Stimulated activated CD8-positive, alpha-beta memory T cell treated with anti-CD3 and anti-CD28 coated beads, Interleukin-7, amount 100 ng/mL, for 48 hours (primary cell): ENCODE results near the gene RAB12.
"Not testable (repeated sequence)": the region's sequence is repeated elsewhere in the genome, so short reads cannot be mapped to it uniquely, and the experiment has no call there.

Experiments used
- DNase-seq, 2 donors: peaks; one replicate each; pipeline ENCODE4 v3.0.0-alpha.2; 2020; ENCODE audit warnings: low read depth in 1 of 2; ENCODE audit errors: extremely low read depth in 1 of 2

RAB12 gene

GRCh38 chr18:8643326-8643878, 34.2 kb downstream of the RAB12 start:
- DNase-seq: no peak

GRCh38 chr18:8647359-8647758, 38.1 kb downstream of the RAB12 start:
- DNase-seq: not testable (repeated sequence)

GRCh38 chr18:8651478-8652261, 42.4 kb downstream of the RAB12 start:
- DNase-seq: not testable (repeated sequence)

- DNase-seq: no peak
These were observed 45.5 kb downstream of the RAB12 start for GRCh38 chr18:8654503-8655451.

DNA sequence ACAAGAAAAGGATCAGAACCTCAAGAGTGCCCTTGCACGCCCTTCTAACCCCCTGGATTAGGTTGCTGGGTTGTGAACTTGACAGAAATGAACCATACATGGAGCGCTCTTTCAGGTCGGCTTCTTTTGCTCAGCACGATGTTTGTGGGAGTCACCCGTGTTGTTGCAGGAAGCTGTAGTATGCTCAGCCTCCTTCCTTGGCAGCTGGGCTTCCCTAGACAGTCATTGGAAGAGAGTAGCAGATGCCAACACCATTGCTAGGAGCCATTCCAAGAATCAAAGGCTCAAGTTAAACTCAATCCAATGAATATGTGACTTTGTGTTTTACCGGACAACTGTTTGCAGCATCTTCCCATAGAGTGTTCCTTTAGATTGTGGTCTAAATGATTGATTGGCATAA, 47.0 kb downstream of the RAB12 start:
- no peak for DNase-seq

GRCh38 chr18:8657050-8657820, 48.0 kb downstream of the RAB12 start:
- DNase-seq: no peak

DNA sequence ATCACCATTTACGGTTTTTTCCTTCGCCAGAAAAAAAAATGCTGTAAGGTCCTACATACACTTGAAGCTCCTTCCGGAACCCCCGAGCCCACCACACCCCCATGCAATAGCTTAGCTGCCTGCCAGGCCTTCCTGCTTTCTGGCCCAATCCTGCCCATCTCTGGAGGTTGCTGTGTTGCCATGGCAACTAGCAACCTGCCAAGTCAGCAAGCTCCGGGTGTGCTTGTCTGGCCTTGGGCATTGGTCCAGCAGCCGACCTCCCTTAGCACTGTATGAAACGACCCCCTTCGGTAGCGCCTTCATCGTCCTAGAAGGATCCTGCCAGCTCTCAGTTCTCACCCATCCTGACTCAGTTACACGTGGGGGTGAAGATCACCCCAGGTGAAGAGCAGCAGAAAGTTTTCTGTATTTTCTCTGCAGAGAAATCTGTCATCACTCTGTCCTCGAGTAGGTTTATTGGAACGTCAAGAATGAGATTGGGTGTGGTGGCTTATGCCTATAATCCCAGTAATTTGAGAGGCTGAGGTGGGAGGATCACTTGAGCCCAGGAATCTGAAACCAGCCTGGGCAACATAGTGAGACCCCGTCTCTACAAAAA, 48.7 kb downstream of the RAB12 start:
- DNase-seq: no peak

DNA sequence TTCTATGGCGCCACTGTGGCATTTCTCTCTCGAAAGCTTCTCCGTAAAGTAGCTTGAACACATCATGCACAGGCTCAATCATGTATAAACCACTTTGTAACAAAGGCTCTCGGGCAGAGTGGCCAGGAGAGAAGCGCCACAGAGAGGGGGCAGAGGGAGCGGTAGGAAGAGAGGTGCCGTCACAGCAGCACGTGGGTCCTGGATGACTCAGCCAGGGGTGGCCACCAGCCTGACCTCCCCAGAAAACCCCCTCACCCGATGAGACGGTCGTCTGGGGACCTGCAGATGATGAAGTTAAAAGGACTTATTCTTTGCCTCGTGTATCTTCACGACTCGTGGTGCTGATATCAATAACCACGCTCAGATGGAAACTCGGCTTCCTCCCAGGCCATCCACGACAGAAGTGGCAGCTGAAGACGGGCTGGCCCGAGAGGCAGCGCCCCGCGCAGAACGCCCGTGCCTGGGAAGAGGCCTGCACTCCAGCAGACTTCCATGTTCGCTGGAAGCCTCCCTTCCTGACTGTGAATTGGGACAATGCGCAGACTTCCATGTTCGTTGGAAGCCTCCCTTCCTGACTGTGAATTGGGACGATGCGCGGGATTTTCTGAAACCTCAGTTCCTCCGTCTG, 49.7 kb downstream of the RAB12 start:
- DNase-seq: no peak

DNA sequence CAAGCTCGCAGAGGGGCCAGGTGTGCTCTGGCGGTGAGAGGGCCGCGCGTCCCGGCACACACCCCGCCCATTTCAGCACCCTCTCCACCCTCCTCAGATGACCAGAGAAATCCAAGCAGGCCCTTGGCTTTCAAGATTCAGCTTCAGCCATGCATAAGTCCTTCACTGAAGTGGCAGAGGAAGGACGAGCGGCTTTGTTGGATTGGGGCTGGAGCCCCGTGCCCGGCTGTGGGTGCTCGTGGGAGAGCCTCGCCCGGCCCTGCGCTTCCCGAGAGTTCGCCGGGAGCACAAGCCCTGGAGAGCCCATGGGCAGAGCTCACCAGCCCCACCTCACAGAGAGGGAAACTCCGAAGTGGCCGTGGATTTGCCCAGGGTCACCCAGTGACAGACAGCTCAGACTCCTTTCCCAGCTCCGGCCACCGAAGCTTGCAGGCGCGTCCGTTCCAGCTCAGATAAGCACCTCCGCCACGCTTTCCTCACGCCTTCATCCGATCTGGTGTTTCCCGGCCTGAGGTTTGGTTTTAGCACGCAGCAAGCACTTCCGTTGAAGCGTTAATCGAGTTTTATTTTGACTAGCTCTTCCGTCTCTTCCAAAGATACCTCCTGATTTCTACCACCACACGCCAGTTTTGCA, 50.5 kb downstream of the RAB12 start:
- no peak for DNase-seq

GRCh38 chr18:8660316-8660715, 51.1 kb downstream of the RAB12 start:
- DNase-seq: no peak

- DNase-seq: no peak
These were observed 52.7 kb downstream of the RAB12 start for GRCh38 chr18:8661754-8662559.

DNA sequence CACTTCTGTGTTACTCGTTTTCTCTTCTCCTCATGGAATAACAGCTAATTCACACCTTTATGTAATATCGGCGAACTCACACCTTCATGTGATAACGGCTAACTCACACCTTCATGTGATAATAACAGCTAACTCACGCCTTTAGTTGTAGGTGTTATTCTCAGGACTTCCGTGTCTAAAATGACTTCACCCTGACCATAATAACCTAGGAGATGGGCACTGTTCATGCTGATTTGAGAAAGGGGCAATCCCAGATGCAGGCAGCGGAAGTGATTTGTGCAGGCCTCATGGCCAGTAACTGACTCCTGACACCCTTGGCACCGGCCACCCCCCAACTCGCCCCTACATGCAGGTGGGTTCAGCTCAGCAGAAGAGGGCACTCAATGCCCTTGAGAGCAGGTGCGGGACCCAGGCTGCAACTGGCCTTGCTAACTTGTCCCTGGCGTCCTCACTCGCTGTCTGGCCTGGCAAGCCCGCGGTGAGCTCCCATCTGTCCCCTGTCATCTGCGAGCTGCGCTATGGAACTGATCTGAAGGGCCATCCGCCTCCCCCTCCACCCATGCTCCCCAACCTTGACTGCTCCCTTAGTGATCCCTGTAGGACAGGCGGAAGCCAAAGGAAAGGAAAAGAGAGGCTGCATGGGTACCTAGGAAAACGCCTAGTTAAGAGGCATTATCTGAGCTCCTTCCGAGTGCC, 53.5 kb downstream of the RAB12 start:
- no peak for DNase-seq

- DNase-seq: no peak
These were observed 58.6 kb downstream of the RAB12 start for GRCh38 chr18:8667846-8668245.

DNA sequence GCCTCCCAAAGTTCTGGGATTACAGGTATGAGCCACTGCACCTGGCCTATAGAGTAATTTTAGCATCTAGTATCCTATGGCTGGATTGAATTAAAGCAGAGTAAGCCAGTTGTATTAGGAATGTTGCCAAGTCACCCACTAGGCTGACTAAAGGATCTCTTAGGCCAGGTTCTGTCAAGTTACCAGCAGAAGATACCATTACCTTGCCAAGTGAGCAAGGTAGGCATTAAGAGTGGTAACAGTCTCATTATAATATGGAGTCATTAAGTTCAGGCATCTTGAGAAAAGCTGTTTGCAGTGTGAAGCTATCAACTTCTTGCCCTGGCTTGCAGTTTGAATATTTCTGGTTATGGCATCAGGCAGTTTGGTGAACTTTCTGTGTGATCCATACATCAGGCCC, 59.1 kb downstream of the RAB12 start:
- no peak for DNase-seq

GRCh38 chr18:8669571-8669970, 60.3 kb downstream of the RAB12 start:
- DNase-seq: no peak

- DNase-seq: no peak
These were observed 64.3 kb downstream of the RAB12 start for GRCh38 chr18:8673256-8674209.

- no peak for DNase-seq
These were observed 65.8 kb downstream of the RAB12 start for GRCh38 chr18:8675057-8675456.
